Raji (cell line): Measurements from ENCODE around the gene ZAR1L.

Experiments used
- POLR2A ChIP-seq: IDR thresholded peaks from 2 replicates; pipeline ENCODE4 v1.6.1; 2011; ENCODE audit warnings: low read depth, low read length, control low read depth; ENCODE audit not compliant: insufficient read depth

The ZAR1L gene

GRCh38 chr13:32272021-32272683 is 43.0 kb downstream of the ZAR1L start:
- no peak for TF ChIP-seq POLR2A

GRCh38 chr13:32267836-32268439 is 47.2 kb downstream of the ZAR1L start:
- no peak for TF ChIP-seq POLR2A

GRCh38 chr13:32266130-32266529 is 49.0 kb downstream of the ZAR1L start:
- TF ChIP-seq POLR2A = no peak

- no peak for TF ChIP-seq POLR2A
These were observed 49.4 kb downstream of the ZAR1L start for GRCh38 chr13:32265726-32266125.

GRCh38 chr13:32264407-32264806 is 50.8 kb downstream of the ZAR1L start:
- no peak for TF ChIP-seq POLR2A

GRCh38 chr13:32262619-32263018 is 52.5 kb downstream of the ZAR1L start:
- TF ChIP-seq POLR2A = no peak

- TF ChIP-seq POLR2A = no peak
These were observed 53.0 kb downstream of the ZAR1L start for GRCh38 chr13:32262165-32262564.

- no peak for TF ChIP-seq POLR2A
These were observed 53.6 kb downstream of the ZAR1L start for GRCh38 chr13:32261567-32261966.

- no peak for TF ChIP-seq POLR2A
These were observed 56.0 kb downstream of the ZAR1L start for GRCh38 chr13:32259116-32259515.

- TF ChIP-seq POLR2A = no peak
These were observed 57.5 kb downstream of the ZAR1L start for GRCh38 chr13:32257649-32258048.

- no peak for TF ChIP-seq POLR2A
These were observed 58.9 kb downstream of the ZAR1L start for GRCh38 chr13:32256243-32256642.

GRCh38 chr13:32255724-32256109 is 59.4 kb downstream of the ZAR1L start:
- TF ChIP-seq POLR2A = no peak

GRCh38 chr13:32254916-32255723 is 60.0 kb downstream of the ZAR1L start:
- no peak for TF ChIP-seq POLR2A

- no peak for TF ChIP-seq POLR2A
These were observed 60.7 kb downstream of the ZAR1L start for GRCh38 chr13:32254416-32254815.

GRCh38 chr13:32253911-32254399 is 61.2 kb downstream of the ZAR1L start:
- TF ChIP-seq POLR2A = no peak
